Measurements from ENCODE around the gene DLGAP5. TPM values are rescaled to one million over a fixed set of nuclear protein-coding genes. Genes with fewer than 3 reads are reported as not detected.

The DLGAP5 gene
- total and polyA plus RNA-seq, 2 of the 13 experiments (the other 11 are each of a cell fraction or from before 2014, with no cell fraction given): 7.7 to 55.8 TPM

- TF ChIP-seq ZNF619 (CRISPR knock-in tag; IDR thresholded peaks at IDR 0.05) (peak; percentile 56; the same call in 1 of the 2 replicates), STAT5B (CRISPR knock-in tag; IDR thresholded peaks at IDR 0.05) (no peak), ZNF496 (CRISPR knock-in tag; IDR thresholded peaks at IDR 0.05; ENCODE audit: insufficient replicate concordance) (no peak), SNRNP70 (IDR thresholded peaks at IDR 0.05; ENCODE audit: low read depth, low read length) (no peak), SP2 (CRISPR knock-in tag; IDR thresholded peaks at IDR 0.05) (no peak), ZNF275 (CRISPR knock-in tag; IDR thresholded peaks at IDR 0.05; ENCODE audit: borderline replicate concordance) (no peak), PITX1 (CRISPR knock-in tag; IDR thresholded peaks at IDR 0.05) (0 out of 2 replicates have a peak, but pooled peaks have one; percentile 0), SP1 (IDR thresholded peaks at IDR 0.05) (no peak), SP1 (CRISPR knock-in tag; IDR thresholded peaks at IDR 0.05) (no peak), CHCHD3 (CRISPR knock-in tag; IDR thresholded peaks at IDR 0.05) (no peak), ZNF567 (CRISPR knock-in tag; IDR thresholded peaks at IDR 0.05; ENCODE audit: borderline replicate concordance) (0 out of 2 replicates have a peak, but pooled peaks have one; percentile 60), KDM5B (CRISPR knock-in tag; IDR thresholded peaks at IDR 0.05; ENCODE audit: borderline replicate concordance) (peak; percentile 17; the same call in 1 of the 2 replicates), KLF9 (CRISPR knock-in tag; IDR thresholded peaks at IDR 0.05; ENCODE audit: low read depth) (0 out of 2 replicates have a peak, but pooled peaks have one; percentile 44), ZHX1 (CRISPR knock-in tag; IDR thresholded peaks at IDR 0.05; ENCODE audit: low read depth) (no peak), KAT8 (CRISPR knock-in tag; IDR thresholded peaks at IDR 0.05) (no peak), CEBPB (IDR thresholded peaks at IDR 0.05; ENCODE audit: borderline replicate concordance, low read depth, low read length) (no peak), KMT2B (CRISPR knock-in tag; IDR thresholded peaks at IDR 0.05) (no peak), ZNF207 (IDR thresholded peaks at IDR 0.05; ENCODE audit: borderline replicate concordance) (no peak), ZNF205 (CRISPR knock-in tag; IDR thresholded peaks at IDR 0.05) (0 out of 2 replicates have a peak, but pooled peaks have one; percentile 20), ARID3A (IDR thresholded peaks at IDR 0.05; ENCODE audit: low read depth, low read length) (no peak), SMAD1 (CRISPR knock-in tag; IDR thresholded peaks at IDR 0.05; ENCODE audit: borderline replicate concordance, low read depth) (no peak), MTERF4 (CRISPR knock-in tag; IDR thresholded peaks at IDR 0.05) (peak; percentile 48; the same call in 1 of the 2 replicates), NR2F1 (CRISPR knock-in tag; IDR thresholded peaks at IDR 0.05) (no peak), ZNF33B (CRISPR knock-in tag; IDR thresholded peaks at IDR 0.05) (no peak), ZNF792 (CRISPR knock-in tag; IDR thresholded peaks at IDR 0.05) (no peak)
Observed at GRCh38 chr14:55129428-55130195, 61.8 kb downstream of the DLGAP5 start (continued).
